Stimulated activated CD4-positive, alpha-beta T cell treated with anti-CD3 and anti-CD28 coated beads, Interleukin-4, amount 100 ng/mL, for 24 hours (primary cell): ENCODE results near the gene BRIX1.
"Not testable (repeated sequence)": the region's sequence is repeated elsewhere in the genome, so short reads cannot be mapped to it uniquely, and the experiment has no call there.

Experiments
- DNase-seq: peaks from one replicate; pipeline ENCODE4 v3.0.0-alpha.2; 2020

BRIX1 gene

GRCh38 chr5:34970552-34970951 lies 55.0 kb downstream of the BRIX1 start:
- no peak for DNase-seq

GRCh38 chr5:34971655-34972054 lies 56.1 kb downstream of the BRIX1 start:
- DNase-seq: not testable (repeated sequence)
